HUES64 (cell line): ENCODE measurements around the gene ABCA4.

Source experiments
- H3K27ac ChIP-seq: 2 replicates; pipeline ENCODE4 v1.7.0; 2013; ENCODE audit warnings: low read depth, low read length, inconsistent platforms
- H3K27me3 ChIP-seq: 2 replicates; pipeline ENCODE4 v1.6.1; 2013; ENCODE audit warnings: mild to moderate bottlenecking, low read length; ENCODE audit not compliant: insufficient read depth
- H3K36me3 ChIP-seq: 2 replicates; pipeline ENCODE4 v1.6.1; 2013; ENCODE audit warnings: mild to moderate bottlenecking, low read length; ENCODE audit not compliant: insufficient read depth
- H3K4me1 ChIP-seq: 2 replicates; pipeline ENCODE4 v1.6.1; 2013; ENCODE audit warnings: mild to moderate bottlenecking, low read length, moderate library complexity; ENCODE audit not compliant: insufficient read depth
- H3K4me3 ChIP-seq: 2 replicates; pipeline ENCODE4 v1.5.1; 2013; ENCODE audit warnings: mild to moderate bottlenecking, low read length, moderate library complexity
- H3K9ac ChIP-seq: 2 replicates; pipeline ENCODE4 v1.6.1; 2013; ENCODE audit warnings: mild to moderate bottlenecking, low read depth, low read length
- H3K9me3 ChIP-seq: 2 replicates; pipeline ENCODE4 v1.6.1; 2013; ENCODE audit warnings: low read depth, low read length; ENCODE audit not compliant: insufficient read depth
- WGBS: fragments of 150-250, 120-280 bp; methylation state at CpG from one replicate; pipeline ENCODE4 v1.1.7; 2013; ENCODE audit warnings: missing lambda C conversion rate; 5-methylcytosine and 5-hydroxymethylcytosine counted together

The ABCA4 gene

DNA sequence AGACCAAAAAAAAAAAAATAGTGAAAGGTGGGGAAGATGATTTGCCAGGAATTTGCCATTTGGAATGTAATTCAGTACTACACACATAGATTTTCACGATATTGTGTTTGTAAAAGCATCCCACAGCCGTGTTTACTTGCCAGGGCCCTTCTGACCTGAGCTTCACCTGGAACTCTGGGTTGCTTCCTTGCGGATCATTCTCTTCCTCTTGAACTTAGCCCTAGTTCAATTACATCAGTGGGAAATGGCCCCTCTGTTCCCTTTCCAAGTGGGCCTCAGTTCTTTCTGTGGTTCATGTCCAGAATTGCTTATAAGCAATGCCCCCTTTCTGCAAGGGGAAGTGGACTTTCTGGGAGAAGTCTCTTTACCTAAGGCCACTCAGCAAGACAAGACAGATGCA, 41.0 kb downstream of the ABCA4 start:
- H3K27ac ChIP-seq: no peak overlapping the region
- no peak overlapping the region for H3K4me3 ChIP-seq
- no peak overlapping the region for H3K9ac ChIP-seq
- WGBS: 91% methylated on average over 3 of the region's 3 CpGs
- H3K4me1 ChIP-seq: peaks cover 8% of the 10 kb centered on the region; the same call in 1 of the 2 replicates
- no peaks in the 10 kb centered on the region for H3K9me3 ChIP-seq
- peaks cover 22% of the 10 kb centered on the region; the same call in 1 of the 2 replicates for H3K27me3 ChIP-seq
- H3K36me3 ChIP-seq: no peaks in the 10 kb centered on the region

GRCh38 chr1:94079080-94079940, 41.6 kb downstream of the ABCA4 start:
- H3K4me1 ChIP-seq: peaks cover 8% of the 10 kb centered on the region; the same call in 1 of the 2 replicates
- H3K36me3 ChIP-seq: no peaks in the 10 kb centered on the region
- no peak overlapping the region for H3K4me3 ChIP-seq
- H3K9ac ChIP-seq: no peak overlapping the region
- no peaks in the 10 kb centered on the region for H3K9me3 ChIP-seq
- H3K27ac ChIP-seq: no peak overlapping the region
- H3K27me3 ChIP-seq: peaks cover 22% of the 10 kb centered on the region; the same call in 1 of the 2 replicates
- WGBS: 64% methylated on average over 5 of the region's 6 CpGs

DNA sequence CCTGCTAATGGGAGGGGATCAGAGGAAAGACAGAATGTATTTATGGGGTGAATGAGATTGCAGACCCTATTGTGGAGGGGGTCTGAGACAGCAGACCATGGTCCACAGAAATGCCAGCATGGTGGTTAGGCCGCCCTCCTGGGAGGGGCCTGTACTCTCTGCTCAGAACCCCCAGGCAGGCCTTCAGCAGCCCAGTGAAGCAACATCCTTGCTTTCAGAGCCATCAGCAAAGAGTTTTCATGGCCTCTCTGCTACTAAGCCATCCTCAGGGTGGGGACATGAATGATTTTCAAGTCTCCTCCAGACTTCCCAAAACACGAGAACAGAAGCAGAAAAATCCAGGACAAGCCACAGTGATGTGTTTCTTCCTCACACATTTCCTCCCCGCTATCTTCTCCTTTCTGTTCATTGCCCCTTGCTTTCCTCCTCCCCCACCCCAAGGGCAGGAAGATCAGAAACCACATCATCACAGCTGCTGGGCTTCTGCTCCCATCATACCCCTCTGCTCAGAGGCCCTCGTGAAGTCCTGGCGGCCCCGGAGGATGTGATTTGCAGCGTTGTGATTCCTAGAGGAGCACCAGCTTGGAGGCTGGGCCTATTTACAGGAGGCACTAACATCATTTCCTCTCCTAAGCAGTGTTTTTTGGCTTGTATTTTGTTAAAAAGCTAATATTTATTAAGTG, 48.0 kb downstream of the ABCA4 start:
- Histone ChIP-seq H3K27ac (no peak overlapping the region), H3K4me1 (peaks cover 12% of the 10 kb centered on the region; the same call in 1 of the 2 replicates), H3K36me3 (no peaks in the 10 kb centered on the region), H3K4me3 (no peak overlapping the region), H3K27me3 (peaks cover 75% of the 10 kb centered on the region), H3K9ac (no peak overlapping the region), H3K9me3 (no peaks in the 10 kb centered on the region)
- 93% methylated on average over 7 of the region's 7 CpGs for WGBS

DNA sequence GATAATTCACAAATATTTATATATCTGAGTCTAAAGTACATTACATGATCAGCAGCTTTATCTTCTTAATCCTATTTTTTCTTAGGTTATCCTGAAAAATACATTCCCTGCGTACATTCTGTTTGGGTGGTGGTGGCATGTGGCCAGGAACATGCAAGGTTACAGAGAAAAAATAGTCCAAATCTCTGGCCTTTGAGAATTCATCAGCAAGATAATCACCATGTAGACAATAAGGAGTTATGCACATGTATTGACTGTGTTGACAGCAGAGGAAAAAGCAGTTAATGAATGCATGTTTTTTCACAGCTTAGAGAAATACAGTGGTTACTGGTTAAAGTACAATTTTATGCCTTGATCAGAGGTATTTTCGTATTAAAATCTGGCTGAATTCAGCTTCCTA, 49.0 kb downstream of the ABCA4 start:
- H3K27ac ChIP-seq: no peak overlapping the region
- H3K9ac ChIP-seq: no peak overlapping the region
- no peak overlapping the region for H3K4me3 ChIP-seq
- H3K4me1 ChIP-seq: peaks cover 12% of the 10 kb centered on the region; the same call in 1 of the 2 replicates
- H3K36me3 ChIP-seq: no peaks in the 10 kb centered on the region
- H3K27me3 ChIP-seq: peaks cover 84% of the 10 kb centered on the region
- WGBS: 95% methylated on average over 2 of the region's 2 CpGs
- no peaks in the 10 kb centered on the region for H3K9me3 ChIP-seq

GRCh38 chr1:94071391-94071790, 49.6 kb downstream of the ABCA4 start:
- no peaks in the 10 kb centered on the region for H3K36me3 ChIP-seq
- no peak overlapping the region for H3K27ac ChIP-seq
- WGBS: 100% methylated on average over 1 of the region's 1 CpG
- peaks cover 86% of the 10 kb centered on the region for H3K27me3 ChIP-seq
- no peaks in the 10 kb centered on the region for H3K9me3 ChIP-seq
- H3K4me1 ChIP-seq: peaks cover 12% of the 10 kb centered on the region; the same call in 1 of the 2 replicates
- no peak overlapping the region for H3K9ac ChIP-seq
- H3K4me3 ChIP-seq: no peak overlapping the region

DNA sequence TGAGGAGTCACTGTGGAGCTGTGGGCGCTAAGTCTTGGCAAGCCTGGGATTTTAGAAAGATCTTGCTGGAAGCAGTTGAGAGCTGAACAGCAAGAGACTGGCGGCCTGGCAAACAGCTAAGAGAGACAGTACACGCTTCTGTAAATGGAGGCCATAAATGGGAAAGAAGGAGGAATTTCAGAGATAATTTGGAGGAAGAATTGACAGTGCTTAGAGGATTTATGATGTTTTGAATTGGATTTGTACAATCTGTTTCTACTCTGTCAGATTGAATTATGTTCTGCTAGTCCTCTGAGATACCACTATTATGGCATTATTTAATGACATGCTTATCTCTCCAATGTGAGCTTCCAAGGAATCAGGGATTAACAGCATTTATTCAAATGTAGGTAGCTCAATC, 50.1 kb downstream of the ABCA4 start:
- no peaks in the 10 kb centered on the region for H3K36me3 ChIP-seq
- H3K9me3 ChIP-seq: no peaks in the 10 kb centered on the region
- no peak overlapping the region for H3K4me3 ChIP-seq
- WGBS: 93% methylated on average over 3 of the region's 3 CpGs
- peaks cover 86% of the 10 kb centered on the region for H3K27me3 ChIP-seq
- H3K27ac ChIP-seq: no peak overlapping the region
- peaks cover 12% of the 10 kb centered on the region; the same call in 1 of the 2 replicates for H3K4me1 ChIP-seq
- H3K9ac ChIP-seq: no peak overlapping the region

DNA sequence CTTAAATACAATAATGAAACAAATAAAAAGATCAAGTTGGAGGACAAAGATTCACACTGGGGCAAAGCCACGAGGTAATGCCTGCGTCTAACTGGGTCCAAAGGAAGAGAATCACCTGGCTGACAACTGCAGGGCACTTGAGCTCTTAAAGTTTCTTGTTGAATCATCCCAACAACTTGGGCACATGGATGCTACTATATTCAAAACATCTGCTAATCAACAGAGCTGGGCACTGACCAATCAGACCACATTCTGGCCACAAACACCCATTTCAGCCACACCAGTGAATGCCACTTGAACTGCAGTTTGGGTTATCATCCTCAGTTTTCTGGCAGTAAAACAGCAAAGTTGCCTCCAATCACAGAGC, 51.0 kb downstream of the ABCA4 start:
- no peaks in the 10 kb centered on the region for H3K9me3 ChIP-seq
- peaks cover 12% of the 10 kb centered on the region; the same call in 1 of the 2 replicates for H3K4me1 ChIP-seq
- no peak overlapping the region for H3K9ac ChIP-seq
- 86% methylated on average over 2 of the region's 2 CpGs for WGBS
- H3K27ac ChIP-seq: no peak overlapping the region
- peaks cover 90% of the 10 kb centered on the region for H3K27me3 ChIP-seq
- H3K4me3 ChIP-seq: no peak overlapping the region
- no peaks in the 10 kb centered on the region for H3K36me3 ChIP-seq

DNA sequence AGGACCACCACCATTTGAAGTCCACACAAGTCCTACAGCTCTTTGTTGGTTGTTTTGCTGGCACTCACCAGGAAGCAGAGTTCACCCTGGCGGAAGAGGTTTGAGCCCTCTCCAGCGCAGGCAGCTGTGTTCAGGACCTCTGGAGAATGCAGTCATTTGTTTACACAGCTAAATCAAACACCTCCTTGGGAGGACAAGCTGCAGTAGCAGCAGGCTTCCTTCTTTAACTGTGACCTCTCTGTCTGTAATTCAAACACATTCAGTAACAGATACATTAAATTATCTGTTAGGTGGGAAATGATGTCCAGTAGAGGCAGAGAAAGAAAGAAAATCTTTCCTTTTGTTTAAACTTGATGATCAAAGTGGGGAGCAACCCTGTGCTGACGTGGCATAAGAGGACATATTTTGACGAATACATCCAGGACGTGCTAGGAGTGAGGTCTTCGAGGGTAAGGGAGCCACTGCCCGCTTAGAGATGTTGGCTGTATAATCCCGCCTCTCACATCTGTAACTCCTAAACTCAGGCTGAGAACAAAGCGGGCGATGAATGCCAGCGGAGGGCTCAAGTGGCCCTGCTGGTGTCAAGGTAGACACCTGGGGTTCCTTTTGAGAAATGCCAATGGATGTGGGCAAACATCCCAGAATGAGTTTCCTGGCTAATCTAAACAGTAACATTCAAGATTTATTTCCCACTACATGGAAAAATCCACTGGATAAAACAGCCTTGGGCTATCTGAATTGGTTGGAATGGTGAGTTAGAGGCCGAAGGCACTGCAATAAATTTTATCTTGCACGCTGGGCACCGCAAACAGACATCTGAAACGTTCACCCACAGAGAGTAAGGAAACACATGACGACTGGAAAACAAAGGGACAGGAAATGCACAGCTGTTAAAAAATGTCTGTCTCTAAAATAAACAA, 51.7 kb downstream of the ABCA4 start:
- no peaks in the 10 kb centered on the region for H3K36me3 ChIP-seq
- no peaks in the 10 kb centered on the region for H3K9me3 ChIP-seq
- no peak overlapping the region for H3K9ac ChIP-seq
- peaks cover 12% of the 10 kb centered on the region; the same call in 1 of the 2 replicates for H3K4me1 ChIP-seq
- no peak overlapping the region for H3K4me3 ChIP-seq
- WGBS: 45% methylated on average over 16 of the region's 16 CpGs
- no peak overlapping the region for H3K27ac ChIP-seq
- peaks cover 96% of the 10 kb centered on the region for H3K27me3 ChIP-seq

DNA sequence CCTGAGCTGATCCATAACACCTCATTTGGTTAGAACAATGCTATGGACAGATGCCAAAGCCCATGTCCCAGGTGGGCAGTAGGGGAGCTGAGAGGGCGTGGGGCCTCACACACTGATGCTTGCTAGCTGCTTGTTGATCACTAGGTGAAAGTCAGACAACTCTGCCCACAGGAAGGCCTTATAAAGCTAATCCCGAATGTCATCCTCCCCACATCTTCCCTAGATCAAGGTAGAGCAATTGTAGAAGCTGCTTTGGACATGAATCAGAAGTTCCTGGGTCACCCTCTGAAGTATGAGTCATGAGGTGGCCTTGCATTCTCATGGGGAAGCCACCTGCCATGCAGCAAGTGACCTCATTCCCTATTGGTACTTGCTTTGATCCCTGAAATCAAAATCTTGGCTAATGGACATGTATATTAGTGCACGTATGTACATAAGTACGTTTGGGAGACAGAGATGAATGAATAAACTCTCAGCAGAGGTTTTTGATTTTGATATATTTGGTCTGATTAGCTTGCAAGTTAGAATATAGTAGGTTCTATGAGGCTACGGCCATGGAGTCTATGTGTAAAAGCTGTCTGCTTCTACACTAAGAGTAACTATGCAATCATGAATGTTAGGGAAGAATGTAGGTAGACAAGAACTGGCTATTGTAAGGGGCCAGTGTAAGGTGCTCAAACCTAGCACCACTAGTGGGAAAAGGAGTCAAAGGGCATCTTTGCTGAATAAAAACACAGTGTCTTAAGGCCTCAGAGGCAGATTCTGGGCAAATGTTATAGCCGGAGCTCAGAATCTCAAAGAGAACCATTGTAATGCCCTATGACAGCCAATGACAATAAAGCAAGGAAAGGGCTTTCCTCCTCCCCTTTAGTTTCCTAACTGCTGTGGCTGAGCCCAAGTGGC, 52.6 kb downstream of the ABCA4 start:
- Histone ChIP-seq H3K4me3 (no peak overlapping the region), H3K4me1 (peaks cover 12% of the 10 kb centered on the region; the same call in 1 of the 2 replicates), H3K27me3 (peaks cover 98% of the 10 kb centered on the region), H3K36me3 (no peaks in the 10 kb centered on the region), H3K27ac (no peak overlapping the region), H3K9ac (no peak overlapping the region), H3K9me3 (no peaks in the 10 kb centered on the region)
- 81% methylated on average over 6 of the region's 6 CpGs for WGBS

DNA sequence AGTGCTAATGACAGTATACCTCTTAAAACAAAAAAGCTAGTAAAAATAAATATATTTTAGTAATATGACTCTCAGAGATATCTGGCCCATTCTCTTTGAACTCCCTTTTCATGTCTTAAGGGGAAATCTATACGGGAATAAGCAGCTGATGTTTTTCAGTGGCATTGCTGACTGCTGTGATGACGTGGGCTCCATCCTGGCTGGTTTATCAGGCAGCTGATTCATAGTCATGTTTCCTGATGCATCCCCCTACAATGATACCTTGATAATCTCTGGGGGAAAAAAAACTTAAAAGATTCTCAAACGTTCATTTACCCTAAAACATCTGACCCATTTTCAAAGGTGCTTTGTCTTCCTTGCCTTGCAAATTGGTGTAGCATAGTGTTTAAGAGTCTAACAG, 53.8 kb downstream of the ABCA4 start:
- Histone ChIP-seq H3K4me3 (no peak overlapping the region), H3K9me3 (no peaks in the 10 kb centered on the region), H3K27ac (no peak overlapping the region), H3K4me1 (peaks cover 12% of the 10 kb centered on the region; the same call in 1 of the 2 replicates), H3K36me3 (no peaks in the 10 kb centered on the region), H3K27me3 (peaks cover 91% of the 10 kb centered on the region), H3K9ac (no peak overlapping the region)
- WGBS: 96% methylated on average over 2 of the region's 3 CpGs
